NCI-H1417 (cell line): ENCODE results near the gene SCARF2.
"Not testable (repeated sequence)": the region's sequence is repeated elsewhere in the genome, so short reads cannot be mapped to it uniquely, and the experiment has no call there.

Source experiments
- DNase-seq, 3 experiments: peaks; one replicate each; lab custom pipeline; 2025; lab: John Stamatoyannopoulos, UW

SCARF2 gene

GRCh38 chr22:20437613-20438426 lies at the start of gene SCARF2:
SCARF2 (minus strand) TSS chr22:20437825; CDS start chr22:20437754, 71 bp downstream.
- DNase-seq, result peak in 2 of 3 experiments; percentile 25 to 31

- no peak for DNase-seq
Measured at GRCh38 chr22:20486229-20486628, 48.6 kb upstream of the SCARF2 start.

GRCh38 chr22:20484948-20485683 lies 47.5 kb upstream of the SCARF2 start:
- DNase-seq, result no peak

- DNase-seq, result no peak
Measured at GRCh38 chr22:20483771-20484170, 46.1 kb upstream of the SCARF2 start.

- DNase-seq, result not testable (repeated sequence)
Measured at GRCh38 chr22:20483143-20483506, 45.5 kb upstream of the SCARF2 start.

GRCh38 chr22:20479612-20480196 lies 42.1 kb upstream of the SCARF2 start:
- no peak for DNase-seq

- not testable (repeated sequence) for DNase-seq
Measured at GRCh38 chr22:20478059-20478458, 40.4 kb upstream of the SCARF2 start.

GRCh38 chr22:20475569-20475968 lies 37.9 kb upstream of the SCARF2 start:
- DNase-seq, result not testable (repeated sequence)

- no peak for DNase-seq
Measured at GRCh38 chr22:20475115-20475436, 37.5 kb upstream of the SCARF2 start.

GRCh38 chr22:20472629-20473442 lies 35.2 kb upstream of the SCARF2 start:
- DNase-seq, result no peak

- DNase-seq, result no peak
Measured at GRCh38 chr22:20471126-20471833, 33.7 kb upstream of the SCARF2 start.

- not testable (repeated sequence) for DNase-seq
Measured at GRCh38 chr22:20470525-20470924, 32.9 kb upstream of the SCARF2 start.

GRCh38 chr22:20469110-20469868 lies 31.7 kb upstream of the SCARF2 start:
- DNase-seq, result no peak

GRCh38 chr22:20466659-20467379 lies 29.2 kb upstream of the SCARF2 start:
- no peak for DNase-seq

GRCh38 chr22:20465759-20466077 lies 28.1 kb upstream of the SCARF2 start:
- DNase-seq, result no peak

- DNase-seq, result no peak
Measured at GRCh38 chr22:20464912-20465758, 27.5 kb upstream of the SCARF2 start.

- DNase-seq, result no peak
Measured at GRCh38 chr22:20464096-20464614, 26.5 kb upstream of the SCARF2 start.

- DNase-seq, result no peak
Measured at GRCh38 chr22:20463324-20464095, 25.9 kb upstream of the SCARF2 start.
